Kidney epithelial cell (primary cell): Measurements from ENCODE around the gene ADK. TPM values are rescaled to one million over a fixed set of nuclear protein-coding genes. Genes with fewer than 3 reads are reported as not detected.

ENCODE experiments used
- DNase-seq: peaks from one replicate; pipeline ENCODE4 v3.0.0-alpha.2; 2010; ENCODE audit warnings: low read depth
- H3K27me3 ChIP-seq: 2 replicates; pipeline ENCODE4 v1.6.0; 2011; ENCODE audit warnings: low read length; ENCODE audit not compliant: control insufficient read depth, insufficient read depth
- H3K36me3 ChIP-seq: 2 replicates; pipeline ENCODE4 v1.5.1; 2011; ENCODE audit warnings: low read length; ENCODE audit not compliant: control insufficient read depth, insufficient read depth
- H3K4me3 ChIP-seq: 2 replicates; pipeline ENCODE4 v1.5.1; 2011; ENCODE audit warnings: low read depth, mild to moderate bottlenecking, control low read depth, low read length
- CTCF ChIP-seq: IDR thresholded peaks from 2 replicates; pipeline ENCODE4 v1.5.1; 2011; ENCODE audit warnings: mild to moderate bottlenecking, moderate library complexity, low read length, control low read depth, inconsistent platforms; ENCODE audit not compliant: insufficient read depth, poor library complexity, severe bottlenecking
- total RNA-seq: library from RNA; depleted of rRNA; stranded (reverse); fragments of >200 nt; gene quantifications from 2 replicates; pipeline ENCODE4 v1.2.3, GENCODE V29; 2015

The ADK gene
- total RNA-seq, 1 donor from 2014 or later: 43.6 TPM

- no peaks in the 10 kb centered on the region for H3K36me3 ChIP-seq
- no peak for TF ChIP-seq CTCF
- H3K27me3 ChIP-seq: no peaks in the 10 kb centered on the region
- H3K4me3 ChIP-seq: no peak overlapping the region
- no peak for DNase-seq
These were observed 39.5 kb downstream of the ADK start for GRCh38 chr10:74190494-74190893.

- Histone ChIP-seq H3K36me3 (no peaks in the 10 kb centered on the region), H3K27me3 (no peaks in the 10 kb centered on the region), H3K4me3 (no peak overlapping the region)
- DNase-seq: no peak
- TF ChIP-seq CTCF: no peak
These were observed 43.5 kb downstream of the ADK start for GRCh38 chr10:74194545-74194944.

DNA sequence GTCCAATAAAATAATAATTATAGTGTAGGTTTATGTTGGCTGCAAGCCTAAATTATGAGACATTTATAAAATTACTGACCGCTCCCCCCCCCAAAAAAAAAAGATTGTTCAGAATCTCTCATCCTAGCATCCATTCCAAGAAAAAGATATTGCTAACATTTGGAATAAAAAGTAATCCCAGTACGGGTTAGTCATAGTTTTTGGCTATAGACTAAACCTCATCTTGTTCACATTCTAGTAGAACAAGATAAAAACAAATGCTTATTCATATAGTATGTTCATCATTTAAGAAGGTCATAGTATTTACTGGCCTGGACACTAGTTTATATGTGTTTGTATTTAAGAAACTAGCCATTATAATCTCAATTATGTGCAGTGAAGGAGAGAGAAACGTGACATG is 44.0 kb downstream of the ADK start:
- Histone ChIP-seq H3K27me3 (no peaks in the 10 kb centered on the region), H3K36me3 (no peaks in the 10 kb centered on the region), H3K4me3 (no peak overlapping the region)
- no peak for TF ChIP-seq CTCF
- no peak for DNase-seq

GRCh38 chr10:74199315-74199714 is 48.3 kb downstream of the ADK start:
- no peak for TF ChIP-seq CTCF
- H3K36me3 ChIP-seq: no peaks in the 10 kb centered on the region
- H3K27me3 ChIP-seq: no peaks in the 10 kb centered on the region
- H3K4me3 ChIP-seq: no peak overlapping the region
- DNase-seq: no peak

DNA sequence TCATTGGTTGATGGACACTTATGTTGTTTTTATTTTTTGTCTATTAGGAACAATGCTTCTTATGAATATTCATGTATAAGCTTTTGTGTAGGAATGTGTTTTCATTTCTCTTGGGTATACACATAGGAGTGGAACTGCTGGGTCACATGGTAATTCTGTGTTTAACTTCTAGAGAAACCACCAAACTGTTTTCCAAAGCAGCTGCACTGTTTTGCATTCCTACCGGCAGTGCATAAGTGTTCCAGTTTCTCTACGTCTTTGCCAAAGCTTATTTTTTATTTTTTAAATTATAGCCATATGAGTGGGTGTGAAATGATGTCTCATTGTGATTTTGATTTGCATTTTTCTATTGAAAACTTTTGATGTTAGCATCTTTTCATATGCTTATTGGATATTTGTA is 51.3 kb downstream of the ADK start:
- TF ChIP-seq CTCF: no peak
- DNase-seq: no peak
- no peaks in the 10 kb centered on the region for H3K36me3 ChIP-seq

GRCh38 chr10:74206746-74207145 is 55.7 kb downstream of the ADK start:
- no peaks in the 10 kb centered on the region for H3K27me3 ChIP-seq
- H3K4me3 ChIP-seq: no peak overlapping the region
- no peak for DNase-seq
- TF ChIP-seq CTCF: no peak
- H3K36me3 ChIP-seq: no peaks in the 10 kb centered on the region

More for the DNA sequence above, 51.3 kb downstream of the ADK start:
- H3K4me3 ChIP-seq: no peak overlapping the region
- no peaks in the 10 kb centered on the region for H3K27me3 ChIP-seq
